Measurements from ENCODE around the gene ZNF468. TPM values are rescaled to one million over a fixed set of nuclear protein-coding genes. Genes with fewer than 3 reads are reported as not detected.
"Not testable (repeated sequence)": the region's sequence is repeated elsewhere in the genome, so short reads cannot be mapped to it uniquely, and the experiment has no call there.

Gene ZNF468
- total RNA-seq, 1 experiment from 2014 or later: 21.5 TPM

GRCh38 chr19:52825765-52826164, 31.7 kb downstream of the ZNF468 start:
- DNase-seq: no peak
- no peak overlapping the region for H3K4me3 ChIP-seq (ENCODE audit: low read length)
- peaks cover 4% of the 10 kb centered on the region for H3K79me2 ChIP-seq (ENCODE audit: low read length)
- ChIA-PET POLR2A (ENCODE audit: unreplicated experiment) (interaction anchor here (0.6 kb wide), 1 partner anchor 143 kb away, joined by 4 read pairs; no protein-coding TSS in a partner anchor), CTCF (no interaction called here)
- H2AFZ ChIP-seq (ENCODE audit: low read length): no peak overlapping the region
- no peaks in the 10 kb centered on the region for H3K4me1 ChIP-seq (ENCODE audit: insufficient read depth, low read length)
- no peaks in the 10 kb centered on the region for H3K27me3 ChIP-seq (ENCODE audit: low read length)
- H3K27ac ChIP-seq (ENCODE audit: low read length): no peak overlapping the region
- intact Hi-C loops (cut with micrococcal nuclease): no loop called here
- no peak overlapping the region for H3K4me2 ChIP-seq (ENCODE audit: low read length)
- H3K9me2 ChIP-seq (replicated peaks; ENCODE audit: low read length): no peaks in the 10 kb centered on the region
- BruUV-seq (replicated peaks): no TSS peak
- no peaks in the 10 kb centered on the region for H4K20me1 ChIP-seq (ENCODE audit: low read length)
- no peak overlapping the region for H3K9ac ChIP-seq (ENCODE audit: low read length)
- no peaks in the 10 kb centered on the region for H3K36me3 ChIP-seq (ENCODE audit: low read depth, low read length)
- no peaks in the 10 kb centered on the region for H3F3A ChIP-seq (ENCODE audit: low read length, unreplicated experiment)
- TF ChIP-seq EZH2 (IDR thresholded peaks at IDR 0.05; ENCODE audit: low read length, unreplicated experiment) (no peak), EZH2phosphoT487 (IDR thresholded peaks at IDR 0.05; ENCODE audit: borderline replicate concordance, low read length) (no peak)
- TF ChIP-seq, protein P1, sequence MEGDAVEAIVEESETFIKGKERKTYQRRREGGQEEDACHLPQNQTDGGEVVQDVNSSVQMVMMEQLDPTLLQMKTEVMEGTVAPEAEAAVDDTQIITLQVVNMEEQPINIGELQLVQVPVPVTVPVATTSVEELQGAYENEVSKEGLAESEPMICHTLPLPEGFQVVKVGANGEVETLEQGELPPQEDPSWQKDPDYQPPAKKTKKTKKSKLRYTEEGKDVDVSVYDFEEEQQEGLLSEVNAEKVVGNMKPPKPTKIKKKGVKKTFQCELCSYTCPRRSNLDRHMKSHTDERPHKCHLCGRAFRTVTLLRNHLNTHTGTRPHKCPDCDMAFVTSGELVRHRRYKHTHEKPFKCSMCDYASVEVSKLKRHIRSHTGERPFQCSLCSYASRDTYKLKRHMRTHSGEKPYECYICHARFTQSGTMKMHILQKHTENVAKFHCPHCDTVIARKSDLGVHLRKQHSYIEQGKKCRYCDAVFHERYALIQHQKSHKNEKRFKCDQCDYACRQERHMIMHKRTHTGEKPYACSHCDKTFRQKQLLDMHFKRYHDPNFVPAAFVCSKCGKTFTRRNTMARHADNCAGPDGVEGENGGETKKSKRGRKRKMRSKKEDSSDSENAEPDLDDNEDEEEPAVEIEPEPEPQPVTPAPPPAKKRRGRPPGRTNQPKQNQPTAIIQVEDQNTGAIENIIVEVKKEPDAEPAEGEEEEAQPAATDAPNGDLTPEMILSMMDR (conservative IDR thresholded peaks at IDR 0.05; ENCODE audit: low read depth, low read length): no peak
- 0 out of 2 replicates have a peak, but pooled peaks cover 7% of the 10 kb centered on the region for H3K9me3 ChIP-seq (ENCODE audit: low read length)
- ATAC-seq: no peak

DNA sequence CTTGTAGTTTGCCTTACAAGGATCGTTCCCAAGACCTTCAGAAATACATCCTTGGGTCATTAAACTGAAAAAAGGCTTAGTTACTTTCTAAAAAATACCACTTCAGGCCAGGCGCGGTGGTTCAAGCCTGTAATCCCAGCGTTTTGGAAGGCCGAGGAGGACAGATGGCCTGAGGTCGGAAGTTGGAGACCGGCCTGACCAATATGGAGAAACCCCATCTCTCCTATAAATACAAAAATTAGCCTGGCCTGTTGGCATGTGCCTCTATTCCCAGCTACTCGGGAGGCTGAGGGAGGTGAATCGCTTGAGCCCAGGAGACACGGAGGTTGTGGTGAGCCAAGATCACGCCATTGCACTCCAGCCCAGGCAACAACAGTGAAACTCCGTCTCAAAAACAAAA, 33.7 kb downstream of the ZNF468 start:
- no peak for DNase-seq
- Histone ChIP-seq H3K36me3 (ENCODE audit: low read depth, low read length) (no peaks in the 10 kb centered on the region), H3K4me2 (ENCODE audit: low read length) (no peak overlapping the region), H3F3A (ENCODE audit: low read length, unreplicated experiment) (no peaks in the 10 kb centered on the region), H3K27me3 (ENCODE audit: low read length) (no peaks in the 10 kb centered on the region), H3K27ac (ENCODE audit: low read length) (no peak overlapping the region), H3K4me3 (ENCODE audit: low read length) (no peak overlapping the region), H3K9me3 (ENCODE audit: low read length) (0 out of 2 replicates have a peak, but pooled peaks cover 7% of the 10 kb centered on the region), H4K20me1 (ENCODE audit: low read length) (no peaks in the 10 kb centered on the region), H3K9me2 (replicated peaks; ENCODE audit: low read length) (no peaks in the 10 kb centered on the region), H3K79me2 (ENCODE audit: low read length) (peaks cover 10% of the 10 kb centered on the region), H3K9ac (ENCODE audit: low read length) (no peak overlapping the region), H3K4me1 (ENCODE audit: insufficient read depth, low read length) (no peaks in the 10 kb centered on the region), H2AFZ (ENCODE audit: low read length) (no peak overlapping the region)
- POLR2A ChIA-PET (ENCODE audit: unreplicated experiment): no interaction called here
- no TSS peak for BruUV-seq (replicated peaks)
- intact Hi-C loops (cut with micrococcal nuclease): no loop called here
- no peak for ATAC-seq
- TF ChIP-seq EZH2 (IDR thresholded peaks at IDR 0.05; ENCODE audit: low read length, unreplicated experiment) (no peak), EZH2phosphoT487 (IDR thresholded peaks at IDR 0.05; ENCODE audit: borderline replicate concordance, low read length) (no peak)
- TF ChIP-seq, protein P1 (conservative IDR thresholded peaks at IDR 0.05; ENCODE audit: low read depth, low read length): no peak
- CTCF ChIA-PET: no interaction called here

DNA sequence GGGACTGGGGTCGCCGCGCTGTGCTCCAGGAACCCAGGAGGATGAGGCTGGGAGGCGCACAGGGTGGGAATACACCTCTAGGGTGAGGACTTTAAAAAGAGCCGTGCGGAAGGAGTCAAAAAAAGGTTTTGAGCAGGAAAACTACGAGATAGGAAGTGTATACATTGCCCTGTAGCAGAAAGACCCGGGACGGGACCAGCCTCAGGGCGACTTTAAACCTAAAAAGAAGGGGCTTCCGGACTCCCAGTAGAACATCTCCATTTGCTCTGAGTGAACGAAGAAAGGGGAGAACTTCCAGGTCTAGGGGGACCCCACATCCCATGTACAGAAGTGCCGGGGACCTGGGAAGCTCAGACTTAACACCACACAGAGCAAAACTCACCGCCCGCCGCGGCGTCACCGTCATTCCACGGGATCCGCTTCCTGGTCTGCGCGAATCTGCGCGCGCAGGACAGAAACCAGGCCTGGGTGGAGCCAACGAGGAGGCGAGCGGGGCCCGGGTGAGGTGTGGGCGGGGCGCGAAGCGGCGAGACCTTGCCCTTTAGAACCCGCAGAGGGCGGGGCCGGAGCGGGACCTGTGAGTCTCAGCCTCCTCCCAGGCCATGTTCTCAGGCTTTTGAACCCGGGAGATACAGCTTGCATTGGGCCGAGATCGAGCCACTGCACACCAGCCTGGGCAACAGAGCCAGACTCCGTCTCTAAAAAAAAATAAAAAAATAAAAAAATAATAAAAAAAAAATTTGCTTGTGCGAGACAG, 36.0 kb downstream of the ZNF468 start, which contains the start of gene ZNF28:
ZNF28 (minus strand) TSS at position 430 of the 757 bp plus-strand sequence. CDS start 3,675 bp downstream, outside the sequence.
- not testable (repeated sequence) for H3F3A ChIP-seq (ENCODE audit: low read length, unreplicated experiment)

DNA sequence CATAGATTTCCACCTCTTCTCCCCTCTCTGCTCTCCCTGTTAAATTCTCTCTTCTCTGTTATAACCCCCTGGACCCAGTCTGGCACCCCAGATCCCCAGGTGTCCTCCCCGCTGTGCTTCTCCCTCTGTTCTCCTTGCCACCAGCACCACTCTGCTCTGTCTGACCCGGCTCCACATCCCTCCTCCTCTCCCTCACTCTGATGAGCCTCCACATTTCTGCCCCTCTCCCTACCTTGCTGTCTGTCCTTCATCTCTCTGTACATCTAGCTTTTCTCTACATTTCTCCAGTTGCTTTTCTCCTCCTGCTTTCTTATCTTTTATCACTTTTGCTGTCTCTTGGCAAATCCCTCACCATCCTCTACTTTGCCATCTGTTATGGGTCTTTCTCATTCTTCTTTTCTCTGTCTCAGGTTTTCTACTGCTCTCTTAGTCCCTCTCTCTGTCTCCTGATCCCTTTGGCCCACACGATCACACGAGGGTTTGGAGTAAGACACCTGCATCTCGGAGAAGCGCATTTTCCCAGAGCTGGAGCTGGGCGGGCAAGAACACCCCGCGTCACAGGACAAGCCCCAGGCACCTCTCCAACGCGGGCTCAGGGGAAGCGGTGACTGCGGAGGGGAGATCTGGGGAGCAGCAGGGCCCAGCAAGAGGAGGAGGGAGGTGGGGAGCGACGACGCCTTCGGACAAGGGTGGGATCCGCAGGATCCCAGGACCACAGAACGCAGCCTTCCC, 36.8 kb downstream of the ZNF468 start:
- H3K27ac ChIP-seq (ENCODE audit: low read length); H3K4me1 ChIP-seq (ENCODE audit: insufficient read depth, low read length); POLR2A ChIA-PET (ENCODE audit: unreplicated experiment); H3K9me3 ChIP-seq (ENCODE audit: low read length); H3K9me2 ChIP-seq (replicated peaks; ENCODE audit: low read length); H3K79me2 ChIP-seq (ENCODE audit: low read length); BruUV-seq (replicated peaks); CTCF ChIA-PET; H4K20me1 ChIP-seq (ENCODE audit: low read length); intact Hi-C loops (cut with micrococcal nuclease); H3K27me3 ChIP-seq (ENCODE audit: low read length); H3F3A ChIP-seq (ENCODE audit: low read length, unreplicated experiment): not testable (repeated sequence)
- ATAC-seq (peak; percentile 36), DNase-seq (peak; percentile 3)
- Histone ChIP-seq H3K4me3 (ENCODE audit: low read length) (peak overlapping the region; percentile 84), H2AFZ (ENCODE audit: low read length) (peak overlapping the region; percentile 77), H3K4me2 (ENCODE audit: low read length) (peak overlapping the region; percentile 92), H3K36me3 (ENCODE audit: low read depth, low read length) (peaks cover 17% of the 10 kb centered on the region), H3K9ac (ENCODE audit: low read length) (peak overlapping the region; percentile 71)

More for the DNA sequence above, 36.0 kb downstream of the ZNF468 start, which contains the start of gene ZNF28:
- H3K27ac ChIP-seq (ENCODE audit: low read length); H4K20me1 ChIP-seq (ENCODE audit: low read length); H3K9me3 ChIP-seq (ENCODE audit: low read length); intact Hi-C loops (cut with micrococcal nuclease); H3K4me1 ChIP-seq (ENCODE audit: insufficient read depth, low read length); CTCF ChIA-PET; H3K27me3 ChIP-seq (ENCODE audit: low read length); H3K79me2 ChIP-seq (ENCODE audit: low read length); H3K9me2 ChIP-seq (replicated peaks; ENCODE audit: low read length); POLR2A ChIA-PET (ENCODE audit: unreplicated experiment): not testable (repeated sequence)
- Histone ChIP-seq H3K4me3 (ENCODE audit: low read length) (peak within 1 kb of the TSS; percentile 84), H3K9ac (ENCODE audit: low read length) (peak within 1 kb of the TSS; percentile 71), H2AFZ (ENCODE audit: low read length) (peak within 1 kb of the TSS; percentile 77), H3K4me2 (ENCODE audit: low read length) (peak within 1 kb of the TSS; percentile 92), H3K36me3 (ENCODE audit: low read depth, low read length) (peaks cover 12% of the 10 kb centered on the region)
- TSS peak; percentile 79 for BruUV-seq (replicated peaks)
- DNase-seq (peak; percentile 36), ATAC-seq (peak; percentile 100)
